ENCODE measurements around the gene METRN.

GRCh38 chr16:723695-724094, 8.8 kb downstream of the METRN start:
- TF ChIP-seq GATA2 (IDR thresholded peaks at IDR 0.05; ENCODE audit: low read depth, low read length) = no peak
- TF ChIP-seq GATA3 (IDR thresholded peaks at IDR 0.05; ENCODE audit: low read depth, low read length) = no peak

Measured in SH-SY5Y (cell line).